MCF 10A (cell line): ENCODE measurements around the gene HSD17B3. TPM values are rescaled to one million over a fixed set of nuclear protein-coding genes. Genes with fewer than 3 reads are reported as not detected.

Source experiments
- BruUV-seq: library from RNA; stranded (reverse); fragments of 400-500 nt; replicated peaks from 2 replicates; lab custom pipeline; 2021; lab: Mats Ljungman, UMichigan
- CTCF ChIA-PET: fragments of 300-600 bp; sonication (Branson Sonifier 250); formaldehyde crosslinking; extraction: SDS; loops from one replicate; lab custom pipeline; 2021; ENCODE audit warnings: antibody characterized with exemption, inconsistent platforms; lab: Yijun Ruan, JAX
- POLR2A ChIA-PET: fragments of 300-600, 350-650 bp; sonication (Branson Sonifier 250); formaldehyde crosslinking; extraction: SDS; loops from one replicate; lab custom pipeline; 2020; ENCODE audit warnings: antibody characterized with exemption, inconsistent platforms; lab: Yijun Ruan, JAX
- DNase-seq: peaks from one replicate; pipeline ENCODE4 v3.0.0-alpha.2; 2018; ENCODE audit not compliant: unreplicated experiment
- H3K27ac Mint-ChIP-seq: one replicate; pipeline ENCODE4 v1.8.0; 2022; ENCODE audit warnings: mild to moderate bottlenecking, low read depth, mixed read lengths; ENCODE audit not compliant: unreplicated experiment
- H3K27me3 Mint-ChIP-seq: one replicate; pipeline ENCODE4 v1.8.0; 2022; ENCODE audit warnings: mixed read lengths; ENCODE audit not compliant: insufficient read depth, unreplicated experiment
- H3K36me3 Mint-ChIP-seq: one replicate; pipeline ENCODE4 v1.8.0; 2022; ENCODE audit warnings: mild to moderate bottlenecking, moderate library complexity, mixed read lengths; ENCODE audit not compliant: insufficient read depth, unreplicated experiment
- H3K4me1 Mint-ChIP-seq: one replicate; pipeline ENCODE4 v1.8.0; 2022; ENCODE audit warnings: mixed read lengths; ENCODE audit not compliant: insufficient read depth, unreplicated experiment
- H3K4me3 Mint-ChIP-seq: one replicate; pipeline ENCODE4 v1.8.0; 2022; ENCODE audit warnings: mild to moderate bottlenecking, moderate library complexity, mixed read lengths; ENCODE audit not compliant: unreplicated experiment
- H3K9me3 Mint-ChIP-seq: one replicate; pipeline ENCODE4 v1.8.0; 2022; ENCODE audit warnings: mixed read lengths; ENCODE audit not compliant: unreplicated experiment
- CTCF ChIP-seq: fragments of 200-600 bp; IDR thresholded peaks from one replicate; pipeline ENCODE4 v1.8.0; 2022; ENCODE audit warnings: antibody characterized with exemption, mild to moderate bottlenecking; ENCODE audit not compliant: unreplicated experiment
- intact Hi-C: fragments of 100-400 bp; cut with micrococcal nuclease; formaldehyde crosslinking; loops from 2 replicates; pipeline ENCODE4 v1.14.1; 2022
- total RNA-seq: library from RNA; stranded (reverse); gene quantifications from 2 replicates; pipeline ENCODE4 v1.2.3, GENCODE V29; 2022

Gene HSD17B3
- total RNA-seq, 1 experiment from 2014 or later: not detected

- Mint-ChIP-seq H3K4me3 (no peak overlapping the region), H3K36me3 (no peaks in the 10 kb centered on the region), H3K4me1 (peaks cover 6% of the 10 kb centered on the region), H3K9me3 (peaks cover 6% of the 10 kb centered on the region), H3K27ac (no peak overlapping the region), H3K27me3 (peaks cover 59% of the 10 kb centered on the region)
- peak; percentile 84 for TF ChIP-seq CTCF
- ChIA-PET POLR2A (interaction anchor here (0.7 kb wide), 1 partner anchor 49 kb away, joined by 4 read pairs; no protein-coding TSS in a partner anchor), CTCF (interaction anchor here (0.5 to 5.5 kb wide), 28 partner anchors 8 to 501 kb away, joined by 3 to 105 read pairs (median 4); no protein-coding TSS in a partner anchor)
- intact Hi-C loops: loop anchor here (1.0 to 5.0 kb wide), 3 partner anchors 85 to 435 kb away; no protein-coding TSS in a partner anchor
- peak; percentile 79 for DNase-seq
- no TSS peak for BruUV-seq
Measured at GRCh38 chr9:96232539-96233241, 69.3 kb downstream of the HSD17B3 start.

GRCh38 chr9:96232164-96232538 lies 69.8 kb downstream of the HSD17B3 start:
- peaks cover 6% of the 10 kb centered on the region for H3K9me3 Mint-ChIP-seq
- no peak overlapping the region for H3K4me3 Mint-ChIP-seq
- peaks cover 6% of the 10 kb centered on the region for H3K4me1 Mint-ChIP-seq
- no peak for DNase-seq
- H3K27me3 Mint-ChIP-seq: peaks cover 56% of the 10 kb centered on the region
- BruUV-seq: no TSS peak
- CTCF ChIA-PET: interaction anchor here (0.5 to 5.5 kb wide), 23 partner anchors 8 to 435 kb away, joined by 3 to 105 read pairs (median 4); no protein-coding TSS in a partner anchor
- H3K36me3 Mint-ChIP-seq: no peaks in the 10 kb centered on the region
- POLR2A ChIA-PET: interaction anchor here (0.7 kb wide), 1 partner anchor 50 kb away, joined by 4 read pairs; no protein-coding TSS in a partner anchor
- TF ChIP-seq CTCF: no peak
- intact Hi-C loops: loop anchor here (1.0 to 5.0 kb wide), 3 partner anchors 85 to 435 kb away; no protein-coding TSS in a partner anchor
- H3K27ac Mint-ChIP-seq: no peak overlapping the region

- intact Hi-C loops: loop anchor here (5.0 kb wide), 2 partner anchors 422 to 437 kb away; no protein-coding TSS in a partner anchor
- no peak overlapping the region for H3K4me3 Mint-ChIP-seq
- ChIA-PET CTCF (interaction anchor here (0.8 to 3.2 kb wide), 2 partner anchors 8 to 88 kb away, joined by 3 to 15 read pairs; no protein-coding TSS in a partner anchor), POLR2A (no interaction called here)
- H3K4me1 Mint-ChIP-seq: peaks cover 6% of the 10 kb centered on the region
- peaks cover 35% of the 10 kb centered on the region for H3K27me3 Mint-ChIP-seq
- H3K9me3 Mint-ChIP-seq: peaks cover 6% of the 10 kb centered on the region
- H3K27ac Mint-ChIP-seq: no peak overlapping the region
- H3K36me3 Mint-ChIP-seq: no peaks in the 10 kb centered on the region
- DNase-seq: no peak
- BruUV-seq: no TSS peak
- no peak for TF ChIP-seq CTCF
Measured at GRCh38 chr9:96230002-96230401, 72.0 kb downstream of the HSD17B3 start.

- Mint-ChIP-seq H3K36me3 (no peaks in the 10 kb centered on the region), H3K4me1 (peaks cover 4% of the 10 kb centered on the region), H3K27me3 (peaks cover 33% of the 10 kb centered on the region), H3K4me3 (no peak overlapping the region), H3K9me3 (peaks cover 10% of the 10 kb centered on the region), H3K27ac (no peak overlapping the region)
- peak; percentile 40 for TF ChIP-seq CTCF
- ChIA-PET POLR2A (interaction anchor here (0.7 kb wide), 1 partner anchor 110 kb away, joined by 3 read pairs; no protein-coding TSS in a partner anchor), CTCF (interaction anchor here (0.5 kb wide), 1 partner anchor 14 kb away, joined by 4 read pairs; no protein-coding TSS in a partner anchor)
- BruUV-seq: no TSS peak
- peak; percentile 32 for DNase-seq
- intact Hi-C loops: no loop called here
Measured at GRCh38 chr9:96222132-96222531, 79.8 kb downstream of the HSD17B3 start.
